ENCODE results near the gene KPNA6. TPM values are rescaled to one million over a fixed set of nuclear protein-coding genes. Genes with fewer than 3 reads are reported as not detected.
A peak's percentile ranks its signal among the peaks of the same experiment; 100 is the strongest.

The KPNA6 gene
- total RNA-seq, 2 experiments from 2014 or later = 19.5 to 36.3 TPM

DNA sequence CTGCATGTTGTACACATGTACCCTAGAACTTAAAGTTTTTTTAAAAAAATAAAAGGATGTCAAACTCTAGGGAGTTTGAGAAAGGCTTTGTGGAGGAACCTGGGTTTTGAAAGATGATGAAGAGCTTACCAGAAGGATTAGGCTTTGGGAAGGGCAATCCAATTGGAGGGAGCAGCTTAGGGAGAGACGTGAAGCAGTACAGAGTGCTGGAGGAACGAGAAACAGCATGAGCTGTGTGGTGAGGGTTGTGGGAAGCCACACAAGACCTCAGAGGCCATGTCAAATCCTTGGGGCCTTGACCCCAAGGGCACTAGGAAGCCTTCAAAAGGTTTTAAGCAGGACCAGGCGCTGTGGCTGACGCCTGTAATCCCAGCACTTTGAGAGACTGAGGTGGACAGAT lies 8.4 kb upstream of the KPNA6 start:
- Histone ChIP-seq H4K20me1 (ENCODE audit: insufficient read depth, low read length) (no peaks in the 10 kb centered on the region), H3K36me3 (ENCODE audit: insufficient read depth, low read length) (peaks cover 75% of the 10 kb centered on the region), H3K9me3 (ENCODE audit: low read length) (no peaks in the 10 kb centered on the region), H3K79me2 (ENCODE audit: insufficient read depth, low read depth, low read length) (no peaks in the 10 kb centered on the region), H3K4me3 (ENCODE audit: low read depth, low read length, poor library complexity, severe bottlenecking) (no peak overlapping the region), H2AFZ (ENCODE audit: low read length) (no peak overlapping the region), H3K4me2 (ENCODE audit: low read length) (no peak overlapping the region), H3K9me2 (ENCODE audit: insufficient read depth, low read length) (no peaks in the 10 kb centered on the region), H3K4me1 (ENCODE audit: insufficient read depth, low read length, poor library complexity, severe bottlenecking) (no peaks in the 10 kb centered on the region), H3K27ac (ENCODE audit: low read depth, low read length, poor library complexity, severe bottlenecking) (no peak overlapping the region)
- TF ChIP-seq EZH2phosphoT487 (IDR thresholded peaks at IDR 0.05; ENCODE audit: borderline replicate concordance, low read depth, low read length) (no peak), CTCF (conservative IDR thresholded peaks at IDR 0.05; ENCODE audit: low read length) (no peak)
- CTCF ChIA-PET (ENCODE audit: unreplicated experiment) = no interaction called here
- intact Hi-C loops (cut with micrococcal nuclease; ENCODE audit: unreplicated experiment) = no loop called here
- no peak for DNase-seq (ENCODE audit: low spot score)
- POLR2A ChIA-PET = no interaction called here
- no TSS peak for BruUV-seq (replicated peaks)

DNA sequence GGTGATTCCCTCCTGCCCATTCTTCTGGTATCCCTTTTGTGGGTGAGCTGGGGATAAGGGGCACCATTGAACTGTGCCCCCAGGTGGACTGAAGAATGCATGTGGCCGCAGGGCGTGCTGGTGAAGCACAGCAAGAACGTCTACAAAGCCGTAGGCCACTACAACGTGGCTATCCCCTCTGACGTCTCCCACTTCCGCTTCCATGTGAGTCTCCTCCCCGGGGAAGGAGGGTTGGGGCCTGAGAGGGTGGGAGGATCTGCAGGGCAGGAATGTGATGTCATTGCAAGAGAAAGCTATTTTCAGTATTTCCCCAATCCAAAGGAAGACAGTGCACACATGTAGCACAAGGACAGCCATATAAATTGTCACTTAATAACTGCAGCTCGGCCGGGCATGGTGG lies 7.5 kb upstream of the KPNA6 start:
- POLR2A ChIA-PET = no interaction called here
- Histone ChIP-seq H3K4me2 (ENCODE audit: low read length) (no peak overlapping the region), H3K79me2 (ENCODE audit: insufficient read depth, low read depth, low read length) (no peaks in the 10 kb centered on the region), H3K4me1 (ENCODE audit: insufficient read depth, low read length, poor library complexity, severe bottlenecking) (no peaks in the 10 kb centered on the region), H3K9me2 (ENCODE audit: insufficient read depth, low read length) (no peaks in the 10 kb centered on the region), H2AFZ (ENCODE audit: low read length) (no peak overlapping the region), H3K36me3 (ENCODE audit: insufficient read depth, low read length) (peaks cover 66% of the 10 kb centered on the region), H3K27ac (ENCODE audit: low read depth, low read length, poor library complexity, severe bottlenecking) (no peak overlapping the region), H3K9me3 (ENCODE audit: low read length) (no peaks in the 10 kb centered on the region), H4K20me1 (ENCODE audit: insufficient read depth, low read length) (no peaks in the 10 kb centered on the region), H3K4me3 (ENCODE audit: low read depth, low read length, poor library complexity, severe bottlenecking) (no peak overlapping the region)
- TF ChIP-seq EZH2phosphoT487 (IDR thresholded peaks at IDR 0.05; ENCODE audit: borderline replicate concordance, low read depth, low read length) (no peak), CTCF (conservative IDR thresholded peaks at IDR 0.05; ENCODE audit: low read length) (no peak)
- CTCF ChIA-PET (ENCODE audit: unreplicated experiment) = no interaction called here
- no peak for DNase-seq (ENCODE audit: low spot score)
- no TSS peak for BruUV-seq (replicated peaks)
- intact Hi-C loops (cut with micrococcal nuclease; ENCODE audit: unreplicated experiment) = no loop called here

DNA sequence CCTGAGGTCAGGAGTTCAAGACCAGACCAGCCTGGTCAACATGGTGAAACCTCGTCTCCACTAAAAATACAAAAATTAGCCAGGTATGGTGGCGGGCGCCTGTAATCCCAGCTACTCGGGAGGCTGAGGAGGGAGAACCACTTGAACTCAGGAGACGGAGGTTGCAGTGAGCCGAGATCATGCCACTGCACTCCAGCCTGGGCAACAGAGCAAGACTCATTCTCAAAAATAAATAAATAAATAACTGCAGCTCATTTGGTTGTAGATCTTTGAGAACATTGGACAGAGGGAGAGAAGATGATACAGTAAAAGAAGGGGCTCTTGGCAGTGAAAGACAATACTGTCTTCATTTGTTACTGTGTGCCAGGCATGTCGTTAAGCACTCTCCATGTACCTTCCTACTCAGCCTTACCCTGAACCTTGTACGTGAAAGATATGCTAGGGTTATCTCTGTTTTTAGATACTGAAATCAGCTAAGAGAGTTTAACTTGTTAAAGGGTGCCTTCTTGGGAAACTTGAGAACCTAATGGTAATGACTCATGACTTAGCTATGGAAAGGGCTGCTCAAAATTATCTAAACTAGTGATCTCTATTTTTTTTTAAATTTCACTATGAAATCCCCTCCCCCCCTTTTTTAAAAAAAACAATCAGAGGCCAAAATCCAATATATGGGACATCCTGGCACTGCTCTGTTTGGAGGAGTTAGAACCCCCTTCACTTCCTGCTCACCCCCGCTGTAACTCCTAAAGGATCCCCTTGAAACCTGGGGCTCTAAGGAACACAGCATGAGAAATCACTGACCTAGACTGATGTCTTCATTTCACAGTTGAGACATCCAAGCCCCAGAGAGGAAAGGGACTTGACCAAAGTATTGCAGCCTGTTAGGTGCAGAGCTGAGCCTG lies 6.8 kb upstream of the KPNA6 start:
- H3K79me2 ChIP-seq (ENCODE audit: insufficient read depth, low read depth, low read length) = no peaks in the 10 kb centered on the region
- peaks cover 59% of the 10 kb centered on the region for H3K36me3 ChIP-seq (ENCODE audit: insufficient read depth, low read length)
- DNase-seq (ENCODE audit: low spot score) = no peak
- H4K20me1 ChIP-seq (ENCODE audit: insufficient read depth, low read length) = no peaks in the 10 kb centered on the region
- intact Hi-C loops (cut with micrococcal nuclease; ENCODE audit: unreplicated experiment) = no loop called here
- no peak overlapping the region for H3K4me3 ChIP-seq (ENCODE audit: low read depth, low read length, poor library complexity, severe bottlenecking)
- no peak overlapping the region for H3K4me2 ChIP-seq (ENCODE audit: low read length)
- no peak overlapping the region for H2AFZ ChIP-seq (ENCODE audit: low read length)
- TSS peak; percentile 47 for BruUV-seq (replicated peaks)
- TF ChIP-seq CTCF (conservative IDR thresholded peaks at IDR 0.05; ENCODE audit: low read length) (no peak), EZH2phosphoT487 (IDR thresholded peaks at IDR 0.05; ENCODE audit: borderline replicate concordance, low read depth, low read length) (no peak)
- no peaks in the 10 kb centered on the region for H3K4me1 ChIP-seq (ENCODE audit: insufficient read depth, low read length, poor library complexity, severe bottlenecking)
- POLR2A ChIA-PET = no interaction called here
- no peaks in the 10 kb centered on the region for H3K9me2 ChIP-seq (ENCODE audit: insufficient read depth, low read length)
- CTCF ChIA-PET (ENCODE audit: unreplicated experiment) = no interaction called here
- no peaks in the 10 kb centered on the region for H3K9me3 ChIP-seq (ENCODE audit: low read length)
- no peak overlapping the region for H3K27ac ChIP-seq (ENCODE audit: low read depth, low read length, poor library complexity, severe bottlenecking)
